Sigmoid colon (tissue), 4 donors: ENCODE results near the gene SBNO2.

Experiments used
- EP300 ChIP-seq, 4 donors: sonication (generic); formaldehyde crosslinking; IDR thresholded peaks; one replicate each; pipeline ENCODE4 v1.6.1; 2017; ENCODE audit warnings: antibody characterized with exemption in 4 of 4
- POLR2A ChIP-seq, 2 donors: fragments of 450-650 bp; IDR thresholded peaks; one replicate each; pipeline ENCODE4 v1.6.1; 2016; ENCODE audit warnings: antibody characterized with exemption in 2 of 2, mild to moderate bottlenecking in 2 of 2, moderate library complexity in 2 of 2
- POLR2AphosphoS5 ChIP-seq, 4 donors: sonication (generic); formaldehyde crosslinking; IDR thresholded peaks; one replicate each; pipeline ENCODE4 v1.6.1; 2017; ENCODE audit warnings: antibody characterized with exemption in 4 of 4
- TF ChIP-seq, protein P1 (sequence below), 4 experiments: fragments of 450-650 bp in 3 of 4; fragments of 200-600 bp in 1 of 4; IDR thresholded peaks; one replicate each; pipeline ENCODE4 v1.5.1; 2016 to 2019; ENCODE audit warnings: antibody characterized with exemption in 4 of 4, mild to moderate bottlenecking in 3 of 4, moderate library complexity in 2 of 4

DNA sequence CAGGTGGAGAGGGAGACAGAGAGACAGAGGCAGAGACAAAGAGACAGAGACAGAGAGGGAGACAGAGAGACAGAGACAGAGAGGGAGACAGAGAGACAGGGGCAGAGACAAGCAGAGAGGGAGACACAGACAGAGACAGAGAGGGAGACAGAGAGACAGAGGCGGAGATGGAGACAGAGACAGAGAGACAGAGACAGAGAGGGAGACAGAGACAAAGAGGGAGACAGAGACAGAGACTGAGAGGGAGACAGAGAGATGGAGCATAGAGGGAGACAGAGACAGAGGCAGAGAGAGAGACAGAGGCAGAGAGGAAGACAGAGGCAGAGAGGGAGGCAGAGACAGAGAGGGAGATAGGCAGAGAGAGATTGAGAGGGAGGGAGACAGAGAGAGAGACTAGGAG is 29.3 kb downstream of the SBNO2 start:
- TF ChIP-seq, protein P1, sequence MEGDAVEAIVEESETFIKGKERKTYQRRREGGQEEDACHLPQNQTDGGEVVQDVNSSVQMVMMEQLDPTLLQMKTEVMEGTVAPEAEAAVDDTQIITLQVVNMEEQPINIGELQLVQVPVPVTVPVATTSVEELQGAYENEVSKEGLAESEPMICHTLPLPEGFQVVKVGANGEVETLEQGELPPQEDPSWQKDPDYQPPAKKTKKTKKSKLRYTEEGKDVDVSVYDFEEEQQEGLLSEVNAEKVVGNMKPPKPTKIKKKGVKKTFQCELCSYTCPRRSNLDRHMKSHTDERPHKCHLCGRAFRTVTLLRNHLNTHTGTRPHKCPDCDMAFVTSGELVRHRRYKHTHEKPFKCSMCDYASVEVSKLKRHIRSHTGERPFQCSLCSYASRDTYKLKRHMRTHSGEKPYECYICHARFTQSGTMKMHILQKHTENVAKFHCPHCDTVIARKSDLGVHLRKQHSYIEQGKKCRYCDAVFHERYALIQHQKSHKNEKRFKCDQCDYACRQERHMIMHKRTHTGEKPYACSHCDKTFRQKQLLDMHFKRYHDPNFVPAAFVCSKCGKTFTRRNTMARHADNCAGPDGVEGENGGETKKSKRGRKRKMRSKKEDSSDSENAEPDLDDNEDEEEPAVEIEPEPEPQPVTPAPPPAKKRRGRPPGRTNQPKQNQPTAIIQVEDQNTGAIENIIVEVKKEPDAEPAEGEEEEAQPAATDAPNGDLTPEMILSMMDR (IDR thresholded peaks at IDR 0.05), result no peak
- no peak for TF ChIP-seq EP300 (IDR thresholded peaks at IDR 0.05)
- no peak for TF ChIP-seq POLR2A (IDR thresholded peaks at IDR 0.05)
- no peak for TF ChIP-seq POLR2AphosphoS5 (IDR thresholded peaks at IDR 0.05)
